ENCODE measurements around the gene ZC3H12D.

GRCh38 chr6:149483849-149484655 lies 762 bp downstream of the ZC3H12D start:
- TF ChIP-seq CTCF (IDR thresholded peaks at IDR 0.05) (no peak), POLR2A (IDR thresholded peaks at IDR 0.05) (no peak), EP300 (IDR thresholded peaks at IDR 0.05) (no peak)
